PC-3 (cell line): Measurements from ENCODE around the gene OR51E1.

Experiments used
- CTCF ChIP-seq: fragments of 300-600 bp; sonication (generic); conservative IDR thresholded peaks from 2 replicates; pipeline ENCODE4 v1.5.1; 2017; ENCODE audit warnings: antibody characterized with exemption, low read depth, mild to moderate bottlenecking, low read length
- EZH2 ChIP-seq: fragments of 300-600 bp; sonication (generic); IDR thresholded peaks from one replicate; pipeline ENCODE4 v1.6.1; 2017; ENCODE audit warnings: antibody characterized with exemption, mild to moderate bottlenecking, low read length; ENCODE audit not compliant: unreplicated experiment

- TF ChIP-seq CTCF (no peak), EZH2 (no peak)
Measured at GRCh38 chr11:4699697-4700435, 56.1 kb downstream of the OR51E1 start.
